Effector memory CD8-positive, alpha-beta T cell (primary cell): ENCODE results near the gene USP13.
A peak's percentile ranks its signal among the peaks of the same experiment; 100 is the strongest.
"Not testable (repeated sequence)": the region's sequence is repeated elsewhere in the genome, so short reads cannot be mapped to it uniquely, and the experiment has no call there.

Source experiments
- ATAC-seq: fragments of 150-1000 bp; cut with Tn5 transposase; replicated peaks from 2 replicates; pipeline ENCODE4 v1.10.0; 2021; ENCODE audit warnings: mild to moderate bottlenecking, moderate library complexity
- DNase-seq, 3 experiments: peaks; one replicate each; pipeline ENCODE4 v3.0.0; 2021
- H3K27ac Mint-ChIP-seq, 2 donors: one replicate each; pipeline ENCODE4 v1.8.0; 2022; ENCODE audit warnings: mild to moderate bottlenecking in 2 of 2, mixed read lengths in 2 of 2, moderate library complexity in 2 of 2
- H3K27me3 Mint-ChIP-seq, 2 donors: one replicate each; pipeline ENCODE4 v1.8.0; 2022; ENCODE audit warnings: mixed read lengths in 2 of 2
- H3K36me3 Mint-ChIP-seq: one replicate; pipeline ENCODE4 v1.8.0; 2022; ENCODE audit warnings: mild to moderate bottlenecking, moderate library complexity, mixed read lengths; ENCODE audit not compliant: insufficient read depth
- H3K4me1 Mint-ChIP-seq, 2 donors: one replicate each; pipeline ENCODE4 v1.8.0; 2022; ENCODE audit warnings: low read depth in 2 of 2, mixed read lengths in 2 of 2
- H3K4me3 Mint-ChIP-seq, 2 donors: one replicate each; pipeline ENCODE4 v1.8.0; 2022; ENCODE audit warnings: mild to moderate bottlenecking in 2 of 2, mixed read lengths in 2 of 2, moderate library complexity in 2 of 2
- H3K9me3 Mint-ChIP-seq, 2 donors: one replicate each; pipeline ENCODE4 v1.8.0; 2022; ENCODE audit warnings: mixed read lengths in 2 of 2

Gene USP13

DNA sequence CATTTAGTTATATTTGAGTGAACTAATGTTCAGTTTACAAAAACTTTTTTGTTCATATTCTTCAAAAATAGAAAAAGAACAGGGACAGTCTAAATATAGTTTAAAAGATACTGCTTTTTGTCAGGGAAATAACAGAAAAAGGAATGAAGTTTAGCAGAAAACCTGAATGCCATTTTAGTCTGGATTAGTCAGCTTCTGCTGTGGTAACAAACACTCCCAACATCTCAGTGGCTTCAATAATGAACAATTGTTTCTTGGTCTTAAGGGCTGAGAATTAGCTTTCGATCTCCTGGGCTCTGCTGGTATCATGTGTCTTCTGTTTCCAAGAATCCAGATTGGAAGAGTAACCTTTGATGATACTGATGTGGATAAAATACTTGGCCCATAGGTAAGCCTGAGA is 12.4 kb upstream of the USP13 start:
- Mint-ChIP-seq H3K4me3 (no peak overlapping the region), H3K4me1 (no peaks in the 10 kb centered on the region), H3K9me3 (no peaks in the 10 kb centered on the region), H3K36me3 (no peaks in the 10 kb centered on the region), H3K27ac (no peak overlapping the region), H3K27me3 (no peaks in the 10 kb centered on the region)
- DNase-seq (no peak), ATAC-seq (no peak)

DNA sequence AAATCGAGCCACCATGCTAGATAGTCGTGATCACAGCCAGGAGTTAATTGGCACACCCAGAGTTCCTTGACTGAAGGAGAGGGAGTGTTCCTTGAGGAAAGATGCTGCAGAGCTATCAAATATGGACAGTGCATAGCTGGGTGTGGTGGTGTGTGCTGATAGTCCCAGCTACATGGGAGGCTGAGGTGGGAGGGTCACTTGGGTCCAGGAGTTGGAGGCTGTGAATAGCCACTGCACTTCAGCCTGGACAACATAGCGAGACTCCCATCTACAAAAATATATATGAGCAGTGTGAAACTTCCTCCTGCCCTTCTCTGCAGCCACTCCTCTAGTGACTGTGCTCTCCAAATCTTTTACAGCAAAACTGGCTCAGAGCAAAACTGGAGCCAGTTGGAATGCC is 10.0 kb upstream of the USP13 start:
- Mint-ChIP-seq H3K27me3 (no peaks in the 10 kb centered on the region), H3K4me3 (no peak overlapping the region), H3K27ac (no peak overlapping the region), H3K4me1 (no peaks in the 10 kb centered on the region), H3K9me3 (no peaks in the 10 kb centered on the region), H3K36me3 (no peaks in the 10 kb centered on the region)
- ATAC-seq (no peak), DNase-seq (no peak)

DNA sequence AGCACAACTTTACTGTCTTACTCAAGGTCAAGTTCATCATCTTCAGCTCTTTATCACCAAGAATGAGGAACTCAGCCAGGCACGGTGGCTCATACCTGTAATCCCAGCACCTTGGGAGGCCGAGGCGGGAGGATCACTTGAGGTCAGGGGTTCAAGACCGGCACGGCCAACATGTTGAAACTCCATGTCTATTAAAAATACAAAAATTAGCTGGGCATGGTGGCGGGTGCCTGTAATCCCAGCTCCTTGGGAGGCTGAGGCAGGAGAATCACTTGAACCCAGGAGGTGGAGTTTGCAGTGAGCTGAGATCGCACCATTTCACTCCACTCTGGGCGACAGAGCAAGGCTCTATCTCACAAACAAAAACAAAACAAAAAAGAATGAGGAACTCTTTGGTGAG is 9.0 kb upstream of the USP13 start:
- H3K4me3 Mint-ChIP-seq, H3K4me1 Mint-ChIP-seq, H3K9me3 Mint-ChIP-seq, H3K36me3 Mint-ChIP-seq, H3K27ac Mint-ChIP-seq, ATAC-seq, H3K27me3 Mint-ChIP-seq, DNase-seq: not testable (repeated sequence)

DNA sequence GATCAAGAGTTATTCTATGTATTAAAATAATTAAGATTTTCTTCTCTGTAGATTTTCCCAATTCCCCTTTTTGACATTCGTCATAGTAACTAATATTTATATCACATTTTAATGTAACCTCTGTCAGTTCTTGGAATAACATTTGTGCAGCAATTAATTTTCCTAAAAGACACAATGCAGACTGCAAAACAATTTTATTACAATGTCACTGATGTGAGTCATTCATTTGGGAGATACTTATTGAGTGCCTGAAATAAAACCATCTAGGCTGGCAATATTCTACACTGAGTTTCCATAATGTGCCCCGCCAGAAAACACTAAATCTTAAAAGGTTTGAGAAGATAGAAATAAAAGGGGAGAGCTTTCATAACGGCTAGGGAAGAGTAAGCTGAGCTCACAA is 6.7 kb upstream of the USP13 start:
- no peak for ATAC-seq
- no peak for DNase-seq
- no peak overlapping the region for H3K4me3 Mint-ChIP-seq
- no peaks in the 10 kb centered on the region for H3K27me3 Mint-ChIP-seq
- no peaks in the 10 kb centered on the region for H3K36me3 Mint-ChIP-seq
- no peaks in the 10 kb centered on the region for H3K9me3 Mint-ChIP-seq
- H3K4me1 Mint-ChIP-seq = peaks cover 0 to 2% of the 10 kb centered on the region in 2 donors
- peak overlapping the region in 1 of 2 donors; percentile 5 for H3K27ac Mint-ChIP-seq

DNA sequence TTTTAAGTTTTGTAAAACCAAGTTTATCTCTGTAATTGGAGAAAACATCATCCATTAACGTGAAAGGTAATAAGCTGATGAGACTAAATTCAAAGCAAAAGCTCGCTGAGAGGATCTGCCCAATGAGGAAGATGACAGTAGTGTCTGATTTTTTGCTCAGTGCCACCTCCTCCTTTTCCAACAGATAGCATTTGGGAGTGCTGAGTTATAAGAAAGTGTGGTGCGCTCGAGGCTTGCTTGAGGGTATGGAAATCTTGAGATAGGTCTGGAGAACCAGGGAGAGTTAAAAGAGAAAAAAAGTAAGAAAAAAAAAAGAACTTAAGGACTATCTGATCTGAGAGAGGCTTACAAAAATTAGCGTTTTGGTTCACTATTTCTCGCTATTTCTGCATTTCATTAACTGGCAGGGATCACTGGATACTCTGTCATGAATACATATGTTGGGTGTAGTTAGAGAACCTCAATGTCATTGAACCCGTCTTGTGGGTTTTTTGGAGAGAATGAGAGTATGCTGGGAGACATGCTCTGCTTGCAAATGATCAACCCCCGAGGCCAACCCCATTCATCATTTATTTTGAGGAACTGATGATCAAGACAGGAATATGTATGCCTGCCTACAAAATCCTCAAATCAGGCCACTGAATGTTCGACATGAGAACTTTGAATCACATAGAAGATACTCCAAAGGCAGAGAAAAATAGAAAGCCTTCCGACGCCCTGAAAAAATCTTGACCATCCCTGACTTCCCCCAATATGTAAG is 973 bp upstream of the USP13 start:
- no peaks in the 10 kb centered on the region for H3K27me3 Mint-ChIP-seq
- H3K9me3 Mint-ChIP-seq = no peaks in the 10 kb centered on the region
- H3K4me1 Mint-ChIP-seq = peaks cover 21 to 33% of the 10 kb centered on the region in 2 donors
- H3K36me3 Mint-ChIP-seq = peaks cover 13% of the 10 kb centered on the region
- no peak for ATAC-seq
- no peak for DNase-seq
- H3K27ac Mint-ChIP-seq = peak overlapping the region in 1 of 2 donors; percentile 83
- H3K4me3 Mint-ChIP-seq = peak overlapping the region; percentile 94 to 95

DNA sequence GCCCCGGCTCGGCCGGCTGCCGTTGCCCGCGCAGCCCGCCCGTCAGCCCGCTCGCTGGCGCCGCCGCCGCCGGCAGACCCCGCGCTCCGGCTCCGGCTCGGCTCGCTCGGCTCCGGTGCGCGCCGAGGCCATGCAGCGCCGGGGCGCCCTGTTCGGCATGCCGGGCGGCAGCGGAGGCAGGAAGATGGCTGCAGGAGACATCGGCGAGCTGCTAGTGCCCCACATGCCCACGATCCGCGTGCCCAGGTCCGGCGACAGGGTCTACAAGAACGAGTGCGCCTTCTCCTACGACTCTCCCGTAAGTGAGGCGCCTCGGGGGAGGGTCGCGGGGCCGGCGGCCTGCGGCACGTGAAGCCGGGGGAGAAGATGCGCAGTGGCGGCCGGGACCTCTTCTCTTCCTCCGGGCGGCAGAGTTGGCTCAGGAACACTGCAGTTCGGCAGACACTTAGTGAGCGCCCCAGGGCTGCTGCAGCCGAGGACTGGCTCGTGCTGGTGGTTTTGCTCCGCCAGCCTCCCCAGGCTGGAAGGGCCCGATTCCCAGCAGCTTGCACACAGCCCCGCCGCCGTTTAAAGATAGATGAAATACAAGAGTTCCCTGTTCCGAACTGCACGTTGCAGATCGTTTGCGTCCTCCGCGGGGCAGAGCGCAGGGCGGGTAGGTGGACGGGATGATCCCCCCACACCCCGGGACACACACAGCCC is 407 bp downstream of the USP13 start:
- peaks cover 13% of the 10 kb centered on the region for H3K36me3 Mint-ChIP-seq
- ATAC-seq = peak; percentile 60

DNA sequence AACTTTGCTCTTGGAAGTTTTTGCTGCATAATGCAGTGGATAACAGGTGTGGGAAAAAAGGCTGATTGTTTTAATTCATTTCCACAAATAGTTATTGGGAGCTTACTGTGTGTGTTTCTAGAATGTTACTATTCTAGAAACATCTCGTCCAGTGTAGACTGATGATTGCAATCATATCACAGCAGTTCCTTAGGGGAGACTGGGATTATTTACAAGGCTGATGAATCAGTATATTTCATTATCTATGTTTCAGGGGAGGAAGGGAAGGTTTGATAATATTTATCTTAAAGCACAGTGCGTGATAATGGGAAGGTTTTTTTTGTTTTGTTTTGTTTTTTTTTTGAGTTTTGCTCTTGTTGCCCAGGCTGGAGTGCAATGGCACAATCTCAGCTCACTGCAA is 2.4 kb downstream of the USP13 start:
- DNase-seq (no peak), ATAC-seq (no peak)
- Mint-ChIP-seq H3K4me1 (peaks cover 26 to 41% of the 10 kb centered on the region in 2 donors), H3K36me3 (peaks cover 13% of the 10 kb centered on the region), H3K9me3 (no peaks in the 10 kb centered on the region), H3K27me3 (no peaks in the 10 kb centered on the region), H3K4me3 (peak overlapping the region; percentile 36 to 56), H3K27ac (no peak overlapping the region)

More for the DNA sequence above, 407 bp downstream of the USP13 start:
- Mint-ChIP-seq H3K4me3 (peak overlapping the region; percentile 94 to 95), H3K4me1 (peaks cover 21 to 35% of the 10 kb centered on the region in 2 donors), H3K9me3 (no peaks in the 10 kb centered on the region), H3K27ac (peak overlapping the region; percentile 91 to 93), H3K27me3 (no peaks in the 10 kb centered on the region)
- peak; percentile 43 to 54 (median 45) for DNase-seq

DNA sequence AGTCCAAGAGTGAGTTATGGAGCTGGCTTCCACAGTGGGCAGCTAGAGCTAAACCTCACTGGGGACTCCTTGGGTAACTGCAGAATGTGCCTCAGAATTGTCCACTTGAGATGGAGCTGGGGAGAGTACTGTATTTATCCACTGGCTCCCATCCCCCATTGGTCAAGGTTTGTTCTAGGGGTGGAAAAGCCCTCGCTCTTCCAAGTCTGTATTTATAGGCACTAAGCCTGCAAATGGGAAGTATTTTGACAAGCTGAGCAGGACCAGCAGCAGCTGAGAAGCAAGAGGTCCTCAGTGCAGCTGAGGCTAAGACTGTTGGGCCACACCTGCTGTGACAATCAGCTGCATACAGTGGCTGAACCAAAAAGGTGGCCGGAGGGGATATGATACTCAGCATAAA is 5.8 kb downstream of the USP13 start:
- Mint-ChIP-seq H3K27me3 (no peaks in the 10 kb centered on the region), H3K9me3 (no peaks in the 10 kb centered on the region), H3K4me3 (no peak overlapping the region), H3K36me3 (peaks cover 7% of the 10 kb centered on the region), H3K4me1 (peaks cover 18 to 33% of the 10 kb centered on the region in 2 donors), H3K27ac (no peak overlapping the region)
- ATAC-seq (no peak), DNase-seq (no peak)

DNA sequence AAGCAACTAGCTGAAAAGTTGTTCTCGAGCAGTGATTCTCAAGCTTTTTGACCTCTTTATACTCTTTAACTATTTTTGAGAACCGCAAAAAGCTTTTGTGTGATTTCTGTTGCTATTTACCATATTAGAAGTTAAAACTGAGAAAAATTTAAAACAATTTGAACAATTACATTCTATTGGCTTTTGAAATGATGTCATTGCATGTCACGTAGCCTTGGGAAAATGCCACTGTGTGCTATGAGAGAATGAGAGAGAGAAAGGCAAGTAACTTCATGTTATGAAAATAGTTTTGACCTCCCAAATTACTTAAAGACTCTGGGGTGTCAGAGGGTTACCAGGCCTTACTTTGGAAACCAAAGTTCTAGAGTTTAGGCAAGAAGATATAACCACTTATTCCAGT is 8.0 kb downstream of the USP13 start:
- H3K27ac Mint-ChIP-seq = no peak overlapping the region
- no peaks in the 10 kb centered on the region for H3K36me3 Mint-ChIP-seq
- DNase-seq (no peak), ATAC-seq (no peak)
- H3K27me3 Mint-ChIP-seq = no peaks in the 10 kb centered on the region
- H3K4me3 Mint-ChIP-seq = no peak overlapping the region
- no peaks in the 10 kb centered on the region for H3K9me3 Mint-ChIP-seq
- H3K4me1 Mint-ChIP-seq = peaks cover 15 to 22% of the 10 kb centered on the region in 2 donors

DNA sequence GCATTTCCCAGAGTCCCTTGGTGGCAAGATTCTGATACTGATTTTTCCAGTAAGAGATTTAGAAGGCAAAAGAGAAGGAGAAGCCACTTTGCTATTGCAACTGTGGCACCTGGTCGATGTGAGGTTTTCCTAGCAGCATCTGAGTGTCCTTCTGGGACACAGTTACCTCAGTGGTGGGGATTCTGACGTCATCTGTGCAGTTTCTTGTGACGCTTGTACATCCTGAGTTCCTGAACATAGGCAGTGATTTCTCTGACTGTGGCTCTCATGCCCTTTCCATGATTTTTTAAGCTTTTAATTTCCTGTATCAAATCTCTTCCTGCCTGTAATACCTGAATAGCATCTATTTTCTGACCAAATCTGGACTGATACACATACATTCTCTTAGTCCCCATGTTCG is 8.9 kb downstream of the USP13 start:
- H3K4me3 Mint-ChIP-seq = no peak overlapping the region
- ATAC-seq (no peak), DNase-seq (no peak)
- H3K27me3 Mint-ChIP-seq = no peaks in the 10 kb centered on the region
- no peaks in the 10 kb centered on the region for H3K36me3 Mint-ChIP-seq
- no peak overlapping the region for H3K27ac Mint-ChIP-seq
- no peaks in the 10 kb centered on the region for H3K9me3 Mint-ChIP-seq
- H3K4me1 Mint-ChIP-seq = peaks cover 17 to 18% of the 10 kb centered on the region in 2 donors

DNA sequence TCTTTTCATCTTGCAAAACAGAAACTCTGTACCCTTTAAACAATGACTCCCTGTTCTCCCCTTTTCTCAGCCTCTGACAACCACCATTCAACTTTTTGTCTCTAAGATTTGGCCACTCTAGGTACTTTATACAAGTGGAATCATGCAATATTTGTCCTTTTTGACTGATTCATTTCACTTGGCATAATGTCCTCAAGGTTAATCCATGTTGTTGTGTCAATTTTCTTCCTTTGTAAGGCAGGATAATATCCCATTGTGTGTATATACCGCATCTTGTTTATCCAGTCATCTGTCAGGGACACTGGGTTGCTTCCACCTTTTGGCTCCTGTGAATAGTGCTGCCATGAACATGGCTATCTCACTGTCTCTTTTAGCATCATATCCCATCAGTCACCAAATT is 10.3 kb downstream of the USP13 start:
- H3K27ac Mint-ChIP-seq = peak overlapping the region in 1 of 2 donors; percentile 58
- no peak for ATAC-seq
- H3K9me3 Mint-ChIP-seq = no peaks in the 10 kb centered on the region
- H3K4me1 Mint-ChIP-seq = peaks cover 17% of the 10 kb centered on the region in 2 donors
- no peak for DNase-seq
- H3K27me3 Mint-ChIP-seq = no peaks in the 10 kb centered on the region
- H3K4me3 Mint-ChIP-seq = no peak overlapping the region
- peaks cover 2% of the 10 kb centered on the region for H3K36me3 Mint-ChIP-seq

DNA sequence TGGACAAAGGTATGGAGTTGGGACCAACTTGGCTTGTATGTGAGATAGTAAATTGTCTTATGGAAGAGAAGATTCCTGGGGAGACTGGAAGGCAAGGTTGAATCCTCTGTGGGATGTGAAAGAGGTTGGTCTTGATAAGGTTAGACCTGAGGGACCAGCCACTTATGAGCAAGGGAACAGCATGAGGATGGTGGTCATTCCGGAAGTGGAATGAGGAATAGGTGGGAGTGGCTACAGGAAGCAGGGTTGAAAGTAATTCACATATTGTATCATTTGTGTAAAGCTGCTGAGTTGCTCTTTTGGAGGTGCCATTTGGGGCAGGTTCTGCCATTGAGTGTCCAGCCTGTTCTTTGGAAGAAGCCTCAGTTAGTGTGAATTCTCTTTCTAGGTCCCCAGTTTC is 13.2 kb downstream of the USP13 start:
- H3K27me3 Mint-ChIP-seq = no peaks in the 10 kb centered on the region
- H3K4me3 Mint-ChIP-seq = no peak overlapping the region
- no peak for DNase-seq
- H3K9me3 Mint-ChIP-seq = no peaks in the 10 kb centered on the region
- no peak for ATAC-seq
- peaks cover 2% of the 10 kb centered on the region for H3K36me3 Mint-ChIP-seq
- peaks cover 18 to 22% of the 10 kb centered on the region in 2 donors for H3K4me1 Mint-ChIP-seq
- H3K27ac Mint-ChIP-seq = peak overlapping the region in 1 of 2 donors; percentile 6

DNA sequence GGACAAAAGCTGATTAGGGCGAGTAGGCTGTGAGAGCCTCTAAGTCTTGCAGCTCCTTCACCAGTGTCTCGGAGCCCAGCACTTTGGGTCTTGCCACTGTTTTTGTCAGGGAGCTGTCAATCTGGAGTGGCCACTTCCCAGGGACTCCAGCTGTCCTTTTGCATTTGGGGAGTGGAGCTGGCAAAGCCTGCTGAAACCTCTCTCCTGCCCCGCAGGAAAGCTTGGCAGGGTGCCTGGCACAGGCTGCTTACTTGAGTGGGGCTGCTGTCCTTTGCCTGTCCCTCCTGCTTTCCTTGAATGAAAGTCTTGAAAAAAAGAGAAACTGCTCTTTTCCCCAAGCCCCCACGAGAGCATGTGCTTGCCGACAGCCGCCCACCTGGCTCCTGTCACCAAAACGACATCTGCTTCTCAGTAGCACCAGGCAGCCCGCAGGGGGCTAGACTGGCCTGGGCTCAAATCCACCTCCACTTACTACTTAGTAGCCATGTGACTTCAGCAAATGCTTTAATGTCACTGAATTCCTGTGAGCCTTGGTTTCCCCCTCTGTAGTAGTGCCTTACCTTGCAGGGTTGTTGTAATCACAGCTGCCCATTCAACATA is 13.7 kb downstream of the USP13 start:
- H3K4me1 Mint-ChIP-seq = peaks cover 18 to 22% of the 10 kb centered on the region in 2 donors
- no peak for ATAC-seq
- peaks cover 2% of the 10 kb centered on the region for H3K36me3 Mint-ChIP-seq
- no peaks in the 10 kb centered on the region for H3K27me3 Mint-ChIP-seq
- H3K9me3 Mint-ChIP-seq = no peaks in the 10 kb centered on the region
- no peak overlapping the region for H3K4me3 Mint-ChIP-seq
- H3K27ac Mint-ChIP-seq = no peak overlapping the region
- DNase-seq = no peak

DNA sequence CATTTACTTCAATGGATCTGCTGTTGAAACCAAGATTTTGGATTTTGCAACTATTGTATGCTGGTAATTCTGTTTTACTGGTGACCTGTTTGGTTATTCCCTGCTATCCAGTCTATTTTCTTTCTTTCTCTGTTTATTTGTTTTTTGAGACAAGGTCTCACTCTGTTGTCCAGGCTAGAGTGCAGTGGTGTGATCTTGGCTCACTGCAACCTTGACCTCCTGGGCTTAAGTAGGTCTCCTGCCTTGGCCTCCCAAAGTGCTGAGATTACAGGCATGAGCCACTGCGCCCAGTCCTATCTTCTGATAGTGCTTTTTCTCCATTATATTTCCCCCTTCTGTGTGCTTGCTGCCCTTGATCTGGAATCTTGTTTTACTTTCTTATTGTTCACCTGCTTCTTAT is 15.6 kb downstream of the USP13 start:
- peaks cover 2% of the 10 kb centered on the region for H3K36me3 Mint-ChIP-seq
- H3K4me3 Mint-ChIP-seq = no peak overlapping the region
- no peaks in the 10 kb centered on the region for H3K27me3 Mint-ChIP-seq
- peaks cover 15 to 23% of the 10 kb centered on the region in 2 donors for H3K4me1 Mint-ChIP-seq
- H3K9me3 Mint-ChIP-seq = no peaks in the 10 kb centered on the region
- no peak for DNase-seq
- ATAC-seq = no peak
- no peak overlapping the region for H3K27ac Mint-ChIP-seq
